Measurements from ENCODE around the gene IL32.

The IL32 gene

DNA sequence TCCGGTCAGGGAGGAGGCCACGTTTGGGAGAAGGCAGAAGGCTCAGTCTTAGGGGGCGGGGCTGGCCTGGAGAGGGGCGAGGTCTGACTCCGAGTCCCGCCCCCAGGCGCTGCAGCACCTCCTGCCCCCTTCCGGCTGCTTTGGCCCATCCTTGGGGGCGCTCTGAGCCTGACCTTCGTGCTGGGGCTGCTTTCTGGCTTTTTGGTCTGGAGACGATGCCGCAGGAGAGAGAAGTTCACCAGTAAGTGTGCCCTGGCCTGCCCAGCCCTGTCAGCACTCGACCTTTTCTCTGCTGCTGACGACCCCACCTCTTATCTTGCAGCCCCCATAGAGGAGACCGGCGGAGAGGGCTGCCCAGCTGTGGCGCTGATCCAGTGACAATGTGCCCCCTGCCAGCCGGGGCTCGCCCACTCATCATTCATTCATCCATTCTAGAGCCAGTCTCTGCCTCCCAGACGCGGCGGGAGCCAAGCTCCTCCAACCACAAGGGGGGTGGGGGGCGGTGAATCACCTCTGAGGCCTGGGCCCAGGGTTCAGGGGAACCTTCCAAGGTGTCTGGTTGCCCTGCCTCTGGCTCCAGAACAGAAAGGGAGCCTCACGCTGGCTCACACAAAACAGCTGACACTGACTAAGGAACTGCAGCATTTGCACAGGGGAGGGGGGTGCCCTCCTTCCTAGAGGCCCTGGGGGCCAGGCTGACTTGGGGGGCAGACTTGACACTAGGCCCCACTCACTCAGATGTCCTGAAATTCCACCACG is 43.8 kb upstream of the IL32 start (continued):
- TF ChIP-seq ZNF169 (tag by site-specific recombination; IDR thresholded peaks at IDR 0.05): peak; percentile 35; the same call in 1 of the 2 replicates
- TF ChIP-seq, protein P1, sequence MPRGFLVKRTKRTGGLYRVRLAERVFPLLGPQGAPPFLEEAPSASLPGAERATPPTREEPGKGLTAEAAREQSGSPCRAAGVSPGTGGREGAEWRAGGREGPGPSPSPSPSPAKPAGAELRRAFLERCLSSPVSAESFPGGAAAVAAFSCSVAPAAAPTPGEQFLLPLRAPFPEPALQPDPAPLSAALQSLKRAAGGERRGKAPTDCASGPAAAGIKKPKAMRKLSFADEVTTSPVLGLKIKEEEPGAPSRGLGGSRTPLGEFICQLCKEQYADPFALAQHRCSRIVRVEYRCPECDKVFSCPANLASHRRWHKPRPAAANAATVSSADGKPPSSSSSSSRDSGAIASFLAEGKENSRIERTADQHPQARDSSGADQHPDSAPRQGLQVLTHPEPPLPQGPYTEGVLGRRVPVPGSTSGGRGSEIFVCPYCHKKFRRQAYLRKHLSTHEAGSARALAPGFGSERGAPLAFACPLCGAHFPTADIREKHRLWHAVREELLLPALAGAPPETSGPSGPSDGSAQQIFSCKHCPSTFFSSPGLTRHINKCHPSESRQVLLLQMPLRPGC (tag by site-specific recombination; IDR thresholded peaks at IDR 0.05): 0 out of 2 replicates have a peak, but pooled peaks have one; percentile 31
- TF ChIP-seq BCL11A (tag by site-specific recombination; IDR thresholded peaks at IDR 0.05; ENCODE audit: low read depth): 0 out of 2 replicates have a peak, but pooled peaks have one; percentile 26
- TF ChIP-seq ZBTB21 (tag by site-specific recombination; IDR thresholded peaks at IDR 0.05): 0 out of 2 replicates have a peak, but pooled peaks have one; percentile 32

DNA sequence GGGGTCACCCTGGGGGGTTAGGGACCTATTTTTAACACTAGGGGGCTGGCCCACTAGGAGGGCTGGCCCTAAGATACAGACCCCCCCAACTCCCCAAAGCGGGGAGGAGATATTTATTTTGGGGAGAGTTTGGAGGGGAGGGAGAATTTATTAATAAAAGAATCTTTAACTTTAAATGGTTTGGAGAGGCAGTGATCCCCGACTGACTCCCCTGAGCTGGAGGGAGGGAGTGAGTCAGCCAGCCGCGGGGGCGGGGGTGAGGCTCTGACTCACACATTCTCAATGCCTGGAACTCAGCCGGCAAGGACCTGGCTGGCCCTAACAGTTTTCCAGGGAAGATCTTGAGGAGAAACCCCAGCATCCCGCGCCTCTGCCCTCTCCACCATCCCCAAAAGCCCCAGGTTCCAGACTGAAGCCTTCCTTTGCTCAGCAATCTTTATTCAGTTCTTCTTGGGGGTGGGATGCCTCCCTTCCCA is 43.2 kb upstream of the IL32 start:
- POLR2A ChIA-PET: interaction anchor here (0.6 to 11.9 kb wide), 8 partner anchors 10 to 150 kb away, joined by 3 to 247 read pairs (median 6); partner anchors contain the start of genes KREMEN2 and PAQR4
- TF ChIP-seq, protein P2, sequence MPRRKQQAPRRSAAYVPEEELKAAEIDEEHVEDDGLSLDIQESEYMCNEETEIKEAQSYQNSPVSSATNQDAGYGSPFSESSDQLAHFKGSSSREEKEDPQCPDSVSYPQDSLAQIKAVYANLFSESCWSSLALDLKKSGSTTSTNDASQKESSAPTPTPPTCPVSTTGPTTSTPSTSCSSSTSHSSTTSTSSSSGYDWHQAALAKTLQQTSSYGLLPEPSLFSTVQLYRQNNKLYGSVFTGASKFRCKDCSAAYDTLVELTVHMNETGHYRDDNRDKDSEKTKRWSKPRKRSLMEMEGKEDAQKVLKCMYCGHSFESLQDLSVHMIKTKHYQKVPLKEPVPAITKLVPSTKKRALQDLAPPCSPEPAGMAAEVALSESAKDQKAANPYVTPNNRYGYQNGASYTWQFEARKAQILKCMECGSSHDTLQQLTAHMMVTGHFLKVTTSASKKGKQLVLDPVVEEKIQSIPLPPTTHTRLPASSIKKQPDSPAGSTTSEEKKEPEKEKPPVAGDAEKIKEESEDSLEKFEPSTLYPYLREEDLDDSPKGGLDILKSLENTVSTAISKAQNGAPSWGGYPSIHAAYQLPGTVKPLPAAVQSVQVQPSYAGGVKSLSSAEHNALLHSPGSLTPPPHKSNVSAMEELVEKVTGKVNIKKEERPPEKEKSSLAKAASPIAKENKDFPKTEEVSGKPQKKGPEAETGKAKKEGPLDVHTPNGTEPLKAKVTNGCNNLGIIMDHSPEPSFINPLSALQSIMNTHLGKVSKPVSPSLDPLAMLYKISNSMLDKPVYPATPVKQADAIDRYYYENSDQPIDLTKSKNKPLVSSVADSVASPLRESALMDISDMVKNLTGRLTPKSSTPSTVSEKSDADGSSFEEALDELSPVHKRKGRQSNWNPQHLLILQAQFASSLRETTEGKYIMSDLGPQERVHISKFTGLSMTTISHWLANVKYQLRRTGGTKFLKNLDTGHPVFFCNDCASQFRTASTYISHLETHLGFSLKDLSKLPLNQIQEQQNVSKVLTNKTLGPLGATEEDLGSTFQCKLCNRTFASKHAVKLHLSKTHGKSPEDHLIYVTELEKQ (tag by site-specific recombination; IDR thresholded peaks at IDR 0.05; ENCODE audit: borderline replicate concordance): no peak
- TF ChIP-seq, protein P3, sequence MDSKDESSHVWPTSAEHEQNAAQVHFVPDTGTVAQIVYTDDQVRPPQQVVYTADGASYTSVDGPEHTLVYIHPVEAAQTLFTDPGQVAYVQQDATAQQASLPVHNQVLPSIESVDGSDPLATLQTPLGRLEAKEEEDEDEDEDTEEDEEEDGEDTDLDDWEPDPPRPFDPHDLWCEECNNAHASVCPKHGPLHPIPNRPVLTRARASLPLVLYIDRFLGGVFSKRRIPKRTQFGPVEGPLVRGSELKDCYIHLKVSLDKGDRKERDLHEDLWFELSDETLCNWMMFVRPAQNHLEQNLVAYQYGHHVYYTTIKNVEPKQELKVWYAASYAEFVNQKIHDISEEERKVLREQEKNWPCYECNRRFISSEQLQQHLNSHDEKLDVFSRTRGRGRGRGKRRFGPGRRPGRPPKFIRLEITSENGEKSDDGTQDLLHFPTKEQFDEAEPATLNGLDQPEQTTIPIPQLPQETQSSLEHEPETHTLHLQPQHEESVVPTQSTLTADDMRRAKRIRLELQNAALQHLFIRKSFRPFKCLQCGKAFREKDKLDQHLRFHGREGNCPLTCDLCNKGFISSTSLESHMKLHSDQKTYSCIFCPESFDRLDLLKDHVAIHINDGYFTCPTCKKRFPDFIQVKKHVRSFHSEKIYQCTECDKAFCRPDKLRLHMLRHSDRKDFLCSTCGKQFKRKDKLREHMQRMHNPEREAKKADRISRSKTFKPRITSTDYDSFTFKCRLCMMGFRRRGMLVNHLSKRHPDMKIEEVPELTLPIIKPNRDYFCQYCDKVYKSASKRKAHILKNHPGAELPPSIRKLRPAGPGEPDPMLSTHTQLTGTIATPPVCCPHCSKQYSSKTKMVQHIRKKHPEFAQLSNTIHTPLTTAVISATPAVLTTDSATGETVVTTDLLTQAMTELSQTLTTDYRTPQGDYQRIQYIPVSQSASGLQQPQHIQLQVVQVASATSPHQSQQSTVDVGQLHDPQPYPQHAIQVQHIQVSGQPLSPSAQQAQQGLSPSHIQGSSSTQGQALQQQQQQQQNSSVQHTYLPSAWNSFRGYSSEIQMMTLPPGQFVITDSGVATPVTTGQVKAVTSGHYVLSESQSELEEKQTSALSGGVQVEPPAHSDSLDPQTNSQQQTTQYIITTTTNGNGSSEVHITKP (tag by site-specific recombination; IDR thresholded peaks at IDR 0.05): peak; percentile 86
- TF ChIP-seq MEIS1 (CRISPR knock-in tag; IDR thresholded peaks at IDR 0.05; ENCODE audit: borderline replicate concordance) (no peak), GLIS2 (tag by site-specific recombination; IDR thresholded peaks at IDR 0.05) (peak; percentile 68; the same call in 1 of the 2 replicates), ZNF335 (tag by site-specific recombination; conservative IDR thresholded peaks at IDR 0.05) (0 out of 2 replicates have a peak, but pooled peaks have one; percentile 25), ZNF660 (tag by site-specific recombination; IDR thresholded peaks at IDR 0.05) (peak; percentile 58; the same call in 1 of the 2 replicates), ZBTB21 (tag by site-specific recombination; IDR thresholded peaks at IDR 0.05) (0 out of 2 replicates have a peak, but pooled peaks have one; percentile 22), ZNF701 (tag by site-specific recombination; IDR thresholded peaks at IDR 0.05) (no peak), KLF8 (tag by site-specific recombination; IDR thresholded peaks at IDR 0.05) (peak; percentile 67), ZBTB48 (tag by site-specific recombination; IDR thresholded peaks at IDR 0.05) (0 out of 2 replicates have a peak, but pooled peaks have one; percentile 65)
- TF ChIP-seq, protein P4, sequence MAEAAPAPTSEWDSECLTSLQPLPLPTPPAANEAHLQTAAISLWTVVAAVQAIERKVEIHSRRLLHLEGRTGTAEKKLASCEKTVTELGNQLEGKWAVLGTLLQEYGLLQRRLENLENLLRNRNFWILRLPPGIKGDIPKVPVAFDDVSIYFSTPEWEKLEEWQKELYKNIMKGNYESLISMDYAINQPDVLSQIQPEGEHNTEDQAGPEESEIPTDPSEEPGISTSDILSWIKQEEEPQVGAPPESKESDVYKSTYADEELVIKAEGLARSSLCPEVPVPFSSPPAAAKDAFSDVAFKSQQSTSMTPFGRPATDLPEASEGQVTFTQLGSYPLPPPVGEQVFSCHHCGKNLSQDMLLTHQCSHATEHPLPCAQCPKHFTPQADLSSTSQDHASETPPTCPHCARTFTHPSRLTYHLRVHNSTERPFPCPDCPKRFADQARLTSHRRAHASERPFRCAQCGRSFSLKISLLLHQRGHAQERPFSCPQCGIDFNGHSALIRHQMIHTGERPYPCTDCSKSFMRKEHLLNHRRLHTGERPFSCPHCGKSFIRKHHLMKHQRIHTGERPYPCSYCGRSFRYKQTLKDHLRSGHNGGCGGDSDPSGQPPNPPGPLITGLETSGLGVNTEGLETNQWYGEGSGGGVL (tag by site-specific recombination; IDR thresholded peaks at IDR 0.05): peak; percentile 59; the same call in 1 of the 2 replicates
- TF ChIP-seq, protein P5, sequence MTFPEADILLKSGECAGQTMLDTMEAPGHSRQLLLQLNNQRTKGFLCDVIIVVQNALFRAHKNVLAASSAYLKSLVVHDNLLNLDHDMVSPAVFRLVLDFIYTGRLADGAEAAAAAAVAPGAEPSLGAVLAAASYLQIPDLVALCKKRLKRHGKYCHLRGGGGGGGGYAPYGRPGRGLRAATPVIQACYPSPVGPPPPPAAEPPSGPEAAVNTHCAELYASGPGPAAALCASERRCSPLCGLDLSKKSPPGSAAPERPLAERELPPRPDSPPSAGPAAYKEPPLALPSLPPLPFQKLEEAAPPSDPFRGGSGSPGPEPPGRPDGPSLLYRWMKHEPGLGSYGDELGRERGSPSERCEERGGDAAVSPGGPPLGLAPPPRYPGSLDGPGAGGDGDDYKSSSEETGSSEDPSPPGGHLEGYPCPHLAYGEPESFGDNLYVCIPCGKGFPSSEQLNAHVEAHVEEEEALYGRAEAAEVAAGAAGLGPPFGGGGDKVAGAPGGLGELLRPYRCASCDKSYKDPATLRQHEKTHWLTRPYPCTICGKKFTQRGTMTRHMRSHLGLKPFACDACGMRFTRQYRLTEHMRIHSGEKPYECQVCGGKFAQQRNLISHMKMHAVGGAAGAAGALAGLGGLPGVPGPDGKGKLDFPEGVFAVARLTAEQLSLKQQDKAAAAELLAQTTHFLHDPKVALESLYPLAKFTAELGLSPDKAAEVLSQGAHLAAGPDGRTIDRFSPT (tag by site-specific recombination; IDR thresholded peaks at IDR 0.05): peak; percentile 88
- TF ChIP-seq, protein P6, sequence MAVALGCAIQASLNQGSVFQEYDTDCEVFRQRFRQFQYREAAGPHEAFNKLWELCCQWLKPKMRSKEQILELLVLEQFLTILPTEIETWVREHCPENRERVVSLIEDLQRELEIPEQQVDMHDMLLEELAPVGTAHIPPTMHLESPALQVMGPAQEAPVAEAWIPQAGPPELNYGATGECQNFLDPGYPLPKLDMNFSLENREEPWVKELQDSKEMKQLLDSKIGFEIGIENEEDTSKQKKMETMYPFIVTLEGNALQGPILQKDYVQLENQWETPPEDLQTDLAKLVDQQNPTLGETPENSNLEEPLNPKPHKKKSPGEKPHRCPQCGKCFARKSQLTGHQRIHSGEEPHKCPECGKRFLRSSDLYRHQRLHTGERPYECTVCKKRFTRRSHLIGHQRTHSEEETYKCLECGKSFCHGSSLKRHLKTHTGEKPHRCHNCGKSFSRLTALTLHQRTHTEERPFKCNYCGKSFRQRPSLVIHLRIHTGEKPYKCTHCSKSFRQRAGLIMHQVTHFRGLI (tag by site-specific recombination; IDR thresholded peaks at IDR 0.05): peak; percentile 76; the same call in 1 of the 2 replicates

More for the DNA sequence above, 43.2 kb upstream of the IL32 start:
- CTCF ChIA-PET: interaction anchor here (0.7 to 4.1 kb wide), 6 partner anchors 9 to 148 kb away, joined by 3 to 41 read pairs (median 4); no protein-coding TSS in a partner anchor
- peak overlapping the region; percentile 54 for H3K27ac ChIP-seq (ENCODE audit: extremely low read depth, low read depth, low read length)
- peak overlapping the region; percentile 75 for H3K4me3 ChIP-seq (ENCODE audit: low read depth, low read length)
- H3K36me3 ChIP-seq (ENCODE audit: control insufficient read depth in 2 of 2, insufficient read depth in 1 of 2, low read length in 2 of 2): peaks cover 0 to 20% of the 10 kb centered on the region in 2 experiments; a peak in 1 of 3 replicates
- H3K4me1 ChIP-seq (ENCODE audit: control insufficient read depth, insufficient read depth, low read length): peaks cover 21% of the 10 kb centered on the region
- H3K9me3 ChIP-seq (ENCODE audit: control insufficient read depth, insufficient read depth, low read depth, low read length): no peaks in the 10 kb centered on the region

Measured in HEK293 (cell line).